ENCODE data around the gene GPR119. TPM values are rescaled to one million over a fixed set of nuclear protein-coding genes. Genes with fewer than 3 reads are reported as not detected.
A peak's percentile ranks its signal among the peaks of the same experiment; 100 is the strongest.
"Not testable (repeated sequence)": the region's sequence is repeated elsewhere in the genome, so short reads cannot be mapped to it uniquely, and the experiment has no call there.

Gene GPR119
- not detected in 2 replicates for total RNA-seq (2014; rRNA removed; shearing (Covaris generic); ENCODE audit: low replicate concordance)

GRCh38 chrX:130385520-130385919, at the start of gene GPR119:
Gene GPR119 (minus strand): TSS chrX:130385674. CDS start chrX:130385447, 227 bp downstream.
- DNase-seq (ENCODE audit: low read depth): no peak
- in situ Hi-C loops (cut with HindIII; ENCODE audit: low pct_unique_long_range_greater_than_20kb, low sequenced_read_pairs): no loop called here

GRCh38 chrX:130429236-130429635, 43.8 kb upstream of the GPR119 start:
- not testable (repeated sequence) for DNase-seq (ENCODE audit: low read depth)

GRCh38 chrX:130426531-130426930, 41.1 kb upstream of the GPR119 start:
- in situ Hi-C loops (cut with HindIII; ENCODE audit: low pct_unique_long_range_greater_than_20kb, low sequenced_read_pairs): no loop called here
- no peak for DNase-seq (ENCODE audit: low read depth)

More at GRCh38 chrX:130429236-130429635, 43.8 kb upstream of the GPR119 start:
- in situ Hi-C loops (cut with HindIII; ENCODE audit: low pct_unique_long_range_greater_than_20kb, low sequenced_read_pairs): not testable (repeated sequence)

GRCh38 chrX:130419263-130419662, 33.8 kb upstream of the GPR119 start:
- DNase-seq (ENCODE audit: low read depth): no peak
- in situ Hi-C loops (cut with HindIII; ENCODE audit: low pct_unique_long_range_greater_than_20kb, low sequenced_read_pairs): no loop called here

DNA sequence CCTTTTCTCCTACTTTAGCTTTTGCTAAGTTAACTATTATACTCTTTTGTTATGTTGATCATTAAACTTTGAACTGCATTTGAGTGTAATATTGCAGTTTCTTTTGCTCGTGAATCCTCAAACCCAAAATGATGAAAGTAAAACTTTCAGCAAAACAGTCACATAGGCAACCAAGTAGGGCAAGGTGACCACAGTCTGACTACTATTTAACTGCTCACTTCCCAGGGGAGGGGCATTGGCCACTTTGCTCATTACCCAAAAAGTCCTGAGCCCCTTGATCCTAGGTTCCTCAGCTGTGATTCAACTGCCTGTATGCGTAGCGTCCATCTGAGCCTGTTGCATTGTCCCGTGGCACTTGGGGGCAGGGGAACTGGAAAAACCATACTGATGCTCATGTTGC, 33.3 kb upstream of the GPR119 start:
- no peak for DNase-seq (ENCODE audit: low read depth)
- in situ Hi-C loops (cut with HindIII; ENCODE audit: low pct_unique_long_range_greater_than_20kb, low sequenced_read_pairs): no loop called here

GRCh38 chrX:130418066-130418465, 32.6 kb upstream of the GPR119 start:
- in situ Hi-C loops (cut with HindIII; ENCODE audit: low pct_unique_long_range_greater_than_20kb, low sequenced_read_pairs): no loop called here
- DNase-seq (ENCODE audit: low read depth): no peak

DNA sequence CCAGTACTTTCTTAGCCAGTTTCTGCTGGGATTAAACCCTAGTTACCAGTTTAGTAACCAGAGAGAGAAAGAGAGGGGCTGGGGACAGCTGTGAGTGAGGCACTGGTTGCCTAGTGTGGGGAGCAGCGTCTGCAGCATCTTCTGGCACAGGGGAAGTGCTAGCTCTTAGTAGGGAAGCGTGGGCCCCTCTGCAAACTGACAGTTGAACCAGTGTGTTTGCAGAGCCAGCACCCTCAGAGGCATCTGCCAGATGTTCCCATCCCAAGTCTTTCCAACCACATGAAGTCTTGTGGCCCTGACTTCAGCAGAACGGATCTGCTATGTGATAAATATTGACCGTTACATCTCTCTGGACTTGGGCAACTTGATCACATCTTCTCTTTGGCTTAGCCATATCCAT, 31.3 kb upstream of the GPR119 start:
- in situ Hi-C loops (cut with HindIII; ENCODE audit: low pct_unique_long_range_greater_than_20kb, low sequenced_read_pairs): no loop called here
- DNase-seq (ENCODE audit: low read depth): no peak

GRCh38 chrX:130415201-130415600, 29.7 kb upstream of the GPR119 start:
- in situ Hi-C loops (cut with HindIII; ENCODE audit: low pct_unique_long_range_greater_than_20kb, low sequenced_read_pairs): no loop called here
- no peak for DNase-seq (ENCODE audit: low read depth)

- DNase-seq (ENCODE audit: low read depth): no peak
- in situ Hi-C loops (cut with HindIII; ENCODE audit: low pct_unique_long_range_greater_than_20kb, low sequenced_read_pairs): no loop called here
Measured at GRCh38 chrX:130414800-130415199, 29.3 kb upstream of the GPR119 start.

- no peak for DNase-seq (ENCODE audit: low read depth)
- in situ Hi-C loops (cut with HindIII; ENCODE audit: low pct_unique_long_range_greater_than_20kb, low sequenced_read_pairs): no loop called here
Measured at GRCh38 chrX:130413415-130413814, 27.9 kb upstream of the GPR119 start.

DNA sequence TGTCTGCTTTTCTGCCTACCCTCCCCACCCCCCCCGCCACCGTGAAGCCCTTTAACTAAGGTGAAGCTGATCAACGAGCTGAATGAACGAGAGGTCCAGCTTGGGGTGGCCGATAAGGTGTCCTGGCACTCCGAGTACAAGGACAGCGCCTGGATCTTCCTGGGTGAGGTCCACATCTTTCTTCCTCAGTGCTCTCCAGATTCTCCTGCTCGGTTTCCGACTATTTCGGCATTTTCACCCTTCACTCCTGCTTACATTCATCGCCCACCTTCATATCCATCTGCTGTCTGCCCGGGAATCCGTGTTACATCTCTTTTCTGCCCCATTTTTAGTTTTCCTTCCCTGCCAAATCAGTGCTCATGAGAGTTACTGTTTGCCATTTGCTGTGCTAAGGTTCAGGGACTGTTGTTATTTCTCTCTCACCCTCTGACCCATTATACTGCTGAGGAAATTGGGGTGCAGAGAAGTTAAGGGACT, 16.8 kb upstream of the GPR119 start:
- DNase-seq (ENCODE audit: low read depth): no peak
- in situ Hi-C loops (cut with HindIII; ENCODE audit: low pct_unique_long_range_greater_than_20kb, low sequenced_read_pairs): no loop called here

GRCh38 chrX:130401415-130402207, 16.1 kb upstream of the GPR119 start, which contains the start of gene RBMX2:
Gene RBMX2 (plus strand): TSS chrX:130401987. CDS start chrX:130402033, 46 bp downstream.
- in situ Hi-C loops (cut with HindIII; ENCODE audit: low pct_unique_long_range_greater_than_20kb, low sequenced_read_pairs): no loop called here
- peak; percentile 64 for DNase-seq (ENCODE audit: low read depth)

GRCh38 chrX:130395341-130395740, 9.9 kb upstream of the GPR119 start:
- in situ Hi-C loops (cut with HindIII; ENCODE audit: low pct_unique_long_range_greater_than_20kb, low sequenced_read_pairs): no loop called here
- DNase-seq (ENCODE audit: low read depth): no peak

DNA sequence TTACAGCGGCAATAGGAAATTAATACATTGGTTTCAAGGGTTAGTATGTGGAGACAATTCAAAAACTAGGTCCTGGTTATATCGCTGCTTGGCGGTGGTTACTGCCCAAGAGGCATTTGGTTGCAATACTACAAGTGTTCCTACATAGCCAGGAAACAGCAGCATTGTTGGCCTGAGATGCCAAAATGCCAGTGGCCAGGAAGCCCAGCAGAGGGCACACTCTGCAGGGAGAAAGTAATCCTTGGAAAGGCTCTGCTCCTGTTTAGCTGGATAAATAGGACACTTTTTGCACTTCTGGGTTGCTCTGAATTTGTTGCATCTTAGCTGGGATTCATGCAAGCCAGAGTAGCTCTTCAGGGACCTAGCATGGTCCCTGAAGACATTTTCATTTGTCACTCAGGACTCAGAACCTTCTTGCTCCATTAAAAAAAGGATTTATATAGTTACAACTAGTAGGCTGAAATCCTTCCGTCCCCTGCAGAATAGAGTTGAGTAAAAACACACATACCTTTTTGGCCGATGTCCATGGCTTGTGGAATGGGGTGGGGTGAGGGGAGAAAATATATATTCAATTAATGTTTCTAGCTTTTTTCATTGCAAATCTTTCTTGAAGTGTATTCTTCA, 8.1 kb upstream of the GPR119 start:
- peak; percentile 19 for DNase-seq (ENCODE audit: low read depth)
- in situ Hi-C loops (cut with HindIII; ENCODE audit: low pct_unique_long_range_greater_than_20kb, low sequenced_read_pairs): no loop called here

GRCh38 chrX:130386408-130386808, 934 bp upstream of the GPR119 start:
- in situ Hi-C loops (cut with HindIII; ENCODE audit: low pct_unique_long_range_greater_than_20kb, low sequenced_read_pairs): no loop called here
- no peak for DNase-seq (ENCODE audit: low read depth)

DNA sequence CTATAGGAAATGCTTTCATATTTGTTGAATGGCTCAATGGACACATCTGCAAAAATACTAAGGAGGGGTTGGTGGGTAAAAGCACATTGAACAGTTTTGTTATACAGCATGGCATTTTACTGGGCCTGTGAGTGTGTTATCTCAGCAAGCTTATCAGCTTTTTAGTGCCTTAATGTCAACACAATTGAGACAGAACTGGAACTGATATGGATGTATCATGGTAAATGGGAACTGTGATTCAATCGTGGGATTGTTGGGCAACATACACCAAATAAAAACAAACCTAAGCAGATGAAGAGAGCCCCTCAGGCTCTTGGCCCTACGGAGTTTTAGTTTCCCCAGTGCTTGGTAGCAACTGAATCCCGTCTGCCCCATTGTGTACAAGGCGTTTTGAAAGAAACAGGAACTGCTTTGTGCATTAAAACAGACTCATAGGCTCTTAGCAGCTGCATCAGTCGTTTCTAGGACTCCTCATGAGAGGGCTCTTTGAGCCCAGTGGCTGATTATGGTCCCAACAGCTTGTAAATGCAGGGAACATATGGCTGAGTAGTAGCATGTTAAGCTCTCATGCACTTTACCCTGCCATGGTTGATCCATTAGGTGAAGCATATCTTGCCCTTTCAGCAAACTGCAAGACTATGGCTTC, 7.3 kb downstream of the GPR119 start:
- DNase-seq (ENCODE audit: low read depth): no peak
- in situ Hi-C loops (cut with HindIII; ENCODE audit: low pct_unique_long_range_greater_than_20kb, low sequenced_read_pairs): no loop called here

- no peak for DNase-seq (ENCODE audit: low read depth)
- in situ Hi-C loops (cut with HindIII; ENCODE audit: low pct_unique_long_range_greater_than_20kb, low sequenced_read_pairs): no loop called here
Measured at GRCh38 chrX:130376077-130376476, 9.4 kb downstream of the GPR119 start.

DNA sequence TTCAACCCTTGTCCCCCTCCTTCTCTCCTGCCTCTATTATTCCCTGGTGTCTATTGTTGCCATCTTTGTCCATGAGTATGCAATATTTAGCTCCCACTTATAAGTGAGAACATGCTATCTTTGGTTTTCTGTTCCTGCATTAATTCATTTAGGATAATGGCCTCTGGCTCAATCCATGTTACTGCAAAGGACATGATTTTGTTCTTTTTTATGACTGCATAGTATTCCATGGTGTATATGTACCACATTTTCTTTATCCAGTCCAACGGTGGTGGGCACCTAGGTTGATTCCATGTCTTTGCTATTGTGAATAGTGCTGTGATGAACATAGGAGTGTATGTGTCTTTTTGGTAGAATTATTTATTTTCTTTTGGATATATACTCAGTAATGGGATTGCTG, 33.4 kb downstream of the GPR119 start:
- DNase-seq (ENCODE audit: low read depth); in situ Hi-C loops (cut with HindIII; ENCODE audit: low pct_unique_long_range_greater_than_20kb, low sequenced_read_pairs): not testable (repeated sequence)

DNA sequence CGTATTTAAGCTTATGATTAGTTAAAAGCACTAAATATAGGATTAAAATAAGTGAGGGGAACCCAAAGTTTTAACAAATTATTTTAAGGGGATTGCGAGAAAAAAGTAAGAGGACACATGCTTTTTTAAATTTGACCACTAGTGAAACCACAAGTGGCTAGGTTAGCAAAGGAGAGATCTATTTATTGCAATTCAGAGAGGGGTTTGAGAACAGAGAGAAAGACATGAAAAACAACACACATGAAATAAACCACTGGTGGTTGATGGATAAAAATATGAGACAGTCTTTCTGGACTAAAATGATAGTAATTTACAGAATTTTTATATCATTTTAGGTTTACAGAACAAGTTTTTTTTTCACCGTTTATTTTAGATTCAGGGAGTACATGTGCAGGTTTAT, 33.9 kb downstream of the GPR119 start:
- no peak for DNase-seq (ENCODE audit: low read depth)
- in situ Hi-C loops (cut with HindIII; ENCODE audit: low pct_unique_long_range_greater_than_20kb, low sequenced_read_pairs): no loop called here

Data from Caki2 (cell line).